Measurements from ENCODE around the gene LRBA. TPM values are rescaled to one million over a fixed set of nuclear protein-coding genes. Genes with fewer than 3 reads are reported as not detected.
A peak's percentile ranks its signal among the peaks of the same experiment; 100 is the strongest.

Gene LRBA
- total and polyA plus RNA-seq, 9 of the 15 experiments (the other 6 are each of a cell fraction or from before 2014, with no cell fraction given), result 24.2 to 88.7 (median 59.7) TPM

GRCh38 chr4:150310159-150310895 is 704.8 kb downstream of the LRBA start (continued):
- no peak for TF ChIP-seq DLX4 (CRISPR knock-in tag; IDR thresholded peaks at IDR 0.05)
- TF ChIP-seq, protein P1, sequence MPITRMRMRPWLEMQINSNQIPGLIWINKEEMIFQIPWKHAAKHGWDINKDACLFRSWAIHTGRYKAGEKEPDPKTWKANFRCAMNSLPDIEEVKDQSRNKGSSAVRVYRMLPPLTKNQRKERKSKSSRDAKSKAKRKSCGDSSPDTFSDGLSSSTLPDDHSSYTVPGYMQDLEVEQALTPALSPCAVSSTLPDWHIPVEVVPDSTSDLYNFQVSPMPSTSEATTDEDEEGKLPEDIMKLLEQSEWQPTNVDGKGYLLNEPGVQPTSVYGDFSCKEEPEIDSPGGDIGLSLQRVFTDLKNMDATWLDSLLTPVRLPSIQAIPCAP (CRISPR knock-in tag; IDR thresholded peaks at IDR 0.05; ENCODE audit: borderline replicate concordance), result no peak
- TF ChIP-seq, protein P2, sequence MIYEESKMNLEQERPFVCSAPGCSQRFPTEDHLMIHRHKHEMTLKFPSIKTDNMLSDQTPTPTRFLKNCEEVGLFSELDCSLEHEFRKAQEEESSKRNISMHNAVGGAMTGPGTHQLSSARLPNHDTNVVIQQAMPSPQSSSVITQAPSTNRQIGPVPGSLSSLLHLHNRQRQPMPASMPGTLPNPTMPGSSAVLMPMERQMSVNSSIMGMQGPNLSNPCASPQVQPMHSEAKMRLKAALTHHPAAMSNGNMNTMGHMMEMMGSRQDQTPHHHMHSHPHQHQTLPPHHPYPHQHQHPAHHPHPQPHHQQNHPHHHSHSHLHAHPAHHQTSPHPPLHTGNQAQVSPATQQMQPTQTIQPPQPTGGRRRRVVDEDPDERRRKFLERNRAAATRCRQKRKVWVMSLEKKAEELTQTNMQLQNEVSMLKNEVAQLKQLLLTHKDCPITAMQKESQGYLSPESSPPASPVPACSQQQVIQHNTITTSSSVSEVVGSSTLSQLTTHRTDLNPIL (CRISPR knock-in tag; IDR thresholded peaks at IDR 0.05), result no peak
- no peak for TF ChIP-seq CEBPG (CRISPR knock-in tag; IDR thresholded peaks at IDR 0.05)
- TF ChIP-seq CEBPG (tag; conservative IDR thresholded peaks at IDR 0.05 in 1 of 2, IDR thresholded peaks at IDR 0.05 in 1 of 2), result peak; percentile 76 to 86
- no peak for TF ChIP-seq SNRNP70 (optimal IDR thresholded peaks at IDR 0.05; ENCODE audit: low read depth, low read length)
- no peak for TF ChIP-seq JUN (IDR thresholded peaks at IDR 0.05; ENCODE audit: borderline replicate concordance, low read depth, low read length)
- no peak for TF ChIP-seq JUN (CRISPR knock-in tag; IDR thresholded peaks at IDR 0.05; ENCODE audit: borderline replicate concordance)
- peak; percentile 22; the same call in 1 of the 2 replicates for TF ChIP-seq FOXJ2 (tag; IDR thresholded peaks at IDR 0.05)
- no peak for TF ChIP-seq TAL1 (IDR thresholded peaks at IDR 0.05)

All from K562 (cell line).